Coronary artery (tissue), 2 donors: ENCODE data around the gene NCOA1.

Experiments
- DNase-seq: peaks from one replicate; pipeline ENCODE4 v3.0.0-alpha.2; 2017; ENCODE audit warnings: low spot score
- H3K27ac ChIP-seq, 2 donors: fragments of 200-600 bp; sonication (generic); one replicate each; pipeline ENCODE4 v1.5.1; 2016 to 2019
- H3K4me3 ChIP-seq: fragments of 200-600 bp; sonication (generic); 2 replicates; pipeline ENCODE4 v1.5.1; 2016; ENCODE audit warnings: mild to moderate bottlenecking, moderate library complexity
- TF ChIP-seq, protein P1 (sequence below): fragments of 200-600 bp; sonication (generic); IDR thresholded peaks from one replicate; pipeline ENCODE4 v1.5.1; 2019; ENCODE audit warnings: antibody characterized with exemption

NCOA1 gene

DNA sequence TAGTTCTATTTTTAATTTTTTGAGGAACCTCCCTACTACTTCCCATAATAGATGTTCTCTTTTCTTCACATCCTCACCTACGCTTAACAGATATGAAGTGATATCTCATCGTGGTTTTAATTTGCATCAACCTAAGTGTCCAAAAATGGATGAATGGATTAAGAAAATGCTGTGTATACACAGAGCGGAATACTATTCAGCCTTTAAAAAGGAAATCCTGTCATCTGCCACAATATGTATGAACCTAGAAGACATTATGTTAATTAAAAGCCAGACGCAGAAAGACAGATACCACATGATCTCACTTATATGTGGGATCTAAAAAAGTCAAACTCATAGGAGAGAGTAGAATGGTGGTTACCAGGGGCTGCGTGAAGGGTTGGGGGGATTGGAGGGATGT, 189.1 kb downstream of the NCOA1 start:
- Histone ChIP-seq H3K4me3 (no peak overlapping the region), H3K27ac (no peak overlapping the region)
- TF ChIP-seq, protein P1, sequence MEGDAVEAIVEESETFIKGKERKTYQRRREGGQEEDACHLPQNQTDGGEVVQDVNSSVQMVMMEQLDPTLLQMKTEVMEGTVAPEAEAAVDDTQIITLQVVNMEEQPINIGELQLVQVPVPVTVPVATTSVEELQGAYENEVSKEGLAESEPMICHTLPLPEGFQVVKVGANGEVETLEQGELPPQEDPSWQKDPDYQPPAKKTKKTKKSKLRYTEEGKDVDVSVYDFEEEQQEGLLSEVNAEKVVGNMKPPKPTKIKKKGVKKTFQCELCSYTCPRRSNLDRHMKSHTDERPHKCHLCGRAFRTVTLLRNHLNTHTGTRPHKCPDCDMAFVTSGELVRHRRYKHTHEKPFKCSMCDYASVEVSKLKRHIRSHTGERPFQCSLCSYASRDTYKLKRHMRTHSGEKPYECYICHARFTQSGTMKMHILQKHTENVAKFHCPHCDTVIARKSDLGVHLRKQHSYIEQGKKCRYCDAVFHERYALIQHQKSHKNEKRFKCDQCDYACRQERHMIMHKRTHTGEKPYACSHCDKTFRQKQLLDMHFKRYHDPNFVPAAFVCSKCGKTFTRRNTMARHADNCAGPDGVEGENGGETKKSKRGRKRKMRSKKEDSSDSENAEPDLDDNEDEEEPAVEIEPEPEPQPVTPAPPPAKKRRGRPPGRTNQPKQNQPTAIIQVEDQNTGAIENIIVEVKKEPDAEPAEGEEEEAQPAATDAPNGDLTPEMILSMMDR = no peak
- DNase-seq = no peak

GRCh38 chr2:24682304-24682703, 191.2 kb downstream of the NCOA1 start:
- Histone ChIP-seq H3K27ac (no peak overlapping the region), H3K4me3 (no peak overlapping the region)
- TF ChIP-seq, protein P1 = no peak
- no peak for DNase-seq

- Histone ChIP-seq H3K4me3 (no peak overlapping the region), H3K27ac (no peak overlapping the region)
- TF ChIP-seq, protein P1 = no peak
- DNase-seq = no peak
These were observed 192.4 kb downstream of the NCOA1 start for GRCh38 chr2:24683408-24683807.

- TF ChIP-seq, protein P1 = no peak
- H3K4me3 ChIP-seq = no peak overlapping the region
- no peak for DNase-seq
- no peak overlapping the region for H3K27ac ChIP-seq
These were observed 199.5 kb downstream of the NCOA1 start for GRCh38 chr2:24690524-24690923.

DNA sequence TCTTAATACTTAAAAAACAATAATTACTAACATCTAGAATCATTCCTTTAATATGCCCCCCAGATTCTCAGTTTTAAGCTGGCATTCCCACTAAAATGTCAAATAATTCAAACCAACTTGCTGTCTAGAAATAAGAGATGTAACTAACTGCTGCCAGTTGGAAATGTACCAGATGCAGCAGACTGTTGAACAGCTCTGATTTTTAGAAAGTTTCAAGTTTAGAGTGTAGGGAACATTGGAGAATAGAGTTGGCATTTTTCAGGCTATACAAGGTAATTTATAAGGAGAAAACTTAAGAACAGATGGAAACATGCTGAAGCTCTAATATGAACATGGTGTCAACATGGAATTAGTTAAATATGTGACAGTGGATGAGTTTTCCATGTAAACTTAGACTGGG, 200.8 kb downstream of the NCOA1 start:
- H3K27ac ChIP-seq = no peak overlapping the region
- TF ChIP-seq, protein P1 = no peak
- no peak for DNase-seq
- no peak overlapping the region for H3K4me3 ChIP-seq

- TF ChIP-seq, protein P1 = no peak
- no peak for DNase-seq
- H3K4me3 ChIP-seq = no peak overlapping the region
- H3K27ac ChIP-seq = no peak overlapping the region
These were observed 206.7 kb downstream of the NCOA1 start for GRCh38 chr2:24697792-24698191.

DNA sequence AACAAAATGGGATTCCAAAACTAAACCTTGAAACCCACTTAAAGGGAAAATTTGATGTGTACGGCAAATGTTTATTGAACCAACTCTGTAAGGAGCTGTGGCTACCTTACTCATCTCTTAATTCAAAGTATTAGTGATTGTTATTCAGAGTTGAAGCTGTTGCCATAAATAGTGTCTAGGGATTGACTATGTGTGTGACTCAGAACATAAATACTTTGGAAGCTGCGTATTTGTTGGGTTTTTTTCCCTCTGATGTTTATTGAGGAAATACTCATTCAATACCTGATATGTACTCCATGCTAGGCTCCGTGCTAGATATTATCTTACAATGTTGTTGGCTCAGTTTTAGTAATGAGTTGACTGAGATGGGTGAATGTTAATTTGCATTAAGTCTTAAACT, 211.7 kb downstream of the NCOA1 start:
- H3K4me3 ChIP-seq = no peak overlapping the region
- TF ChIP-seq, protein P1 = no peak
- H3K27ac ChIP-seq = no peak overlapping the region
- DNase-seq = no peak
